SU-DHL-6 (cell line): ENCODE measurements around the gene LNX1.

Source experiments
- H2AFZ ChIP-seq: fragments of 200-600 bp; sonication (generic); 2 replicates; pipeline ENCODE4 v1.6.1; 2014; ENCODE audit warnings: low read depth, mild to moderate bottlenecking, moderate library complexity, mixed read lengths, antibody characterized with exemption, low read length; ENCODE audit not compliant: severe bottlenecking
- H3F3A ChIP-seq: fragments of 200-600 bp; shearing (Covaris generic); 2 replicates; pipeline ENCODE4 v1.6.0; 2016; ENCODE audit warnings: antibody characterized with exemption, mild to moderate bottlenecking; ENCODE audit not compliant: insufficient read depth
- H3K27ac ChIP-seq: fragments of 200-600 bp; sonication (generic); 2 replicates; pipeline ENCODE4 v1.5.1; 2016; ENCODE audit warnings: low read depth, mild to moderate bottlenecking, low read length, moderate library complexity, mixed read lengths
- H3K27me3 ChIP-seq: fragments of 200-600 bp; sonication (generic), shearing (Covaris generic); 2 replicates; pipeline ENCODE4 v1.6.0; 2014; ENCODE audit warnings: mild to moderate bottlenecking, low read length
- H3K36me3 ChIP-seq: fragments of 200-600 bp; sonication (generic); 2 replicates; pipeline ENCODE4 v1.6.1; 2014; ENCODE audit warnings: mild to moderate bottlenecking, low read length, mixed read lengths
- H3K4me2 ChIP-seq: fragments of 300-600, 200-600 bp; shearing (Covaris generic), sonication (generic); 2 replicates; pipeline ENCODE4 v1.6.0; 2014; ENCODE audit warnings: low read length, low read depth, mild to moderate bottlenecking; ENCODE audit not compliant: poor library complexity, severe bottlenecking
- H3K4me3 ChIP-seq: fragments of 200-600 bp; sonication (generic); 2 replicates; pipeline ENCODE4 v1.5.1; 2014; ENCODE audit warnings: antibody characterized with exemption, low read length, mild to moderate bottlenecking, mixed read lengths; ENCODE audit not compliant: insufficient read depth, poor library complexity, severe bottlenecking
- H3K79me2 ChIP-seq: fragments of 200-600 bp; sonication (generic); 2 replicates; pipeline ENCODE4 v1.6.1; 2014; ENCODE audit warnings: mild to moderate bottlenecking, low read length, moderate library complexity; ENCODE audit not compliant: insufficient read depth
- H3K9ac ChIP-seq: fragments of 200-600 bp; sonication (generic); 2 replicates; pipeline ENCODE4 v1.7.0; 2014; ENCODE audit warnings: mild to moderate bottlenecking, low read length
- H3K9me2 ChIP-seq: fragments of 200-600 bp; sonication (generic); replicated peaks from 2 replicates; pipeline ENCODE4 v1.6.1; 2014; ENCODE audit warnings: low read length; ENCODE audit not compliant: insufficient read depth
- H3K9me3 ChIP-seq: fragments of 200-600 bp; sonication (generic); 2 replicates; pipeline ENCODE4 v1.6.1; 2014; ENCODE audit warnings: low read length, mixed read lengths; ENCODE audit not compliant: insufficient read depth
- H4K20me1 ChIP-seq: fragments of 200-600 bp; sonication (generic); 2 replicates; pipeline ENCODE4 v1.6.1; 2014; ENCODE audit warnings: low read depth, mild to moderate bottlenecking, antibody characterized with exemption, low read length, moderate library complexity, mixed read lengths
- CTCF ChIP-seq: fragments of 200-600 bp; sonication (generic); IDR thresholded peaks from one replicate; pipeline ENCODE4 v1.5.1; 2017; ENCODE audit warnings: antibody characterized with exemption, mild to moderate bottlenecking, low read length, moderate library complexity; ENCODE audit not compliant: insufficient read depth, poor library complexity, severe bottlenecking
- EZH2phosphoT487 ChIP-seq: fragments of 200-600 bp; sonication (generic), shearing (Covaris generic); conservative IDR thresholded peaks from 2 replicates; pipeline ENCODE4 v1.6.1; 2018; ENCODE audit warnings: mild to moderate bottlenecking, antibody characterized with exemption, low read length, moderate library complexity, mixed read lengths

The LNX1 gene

GRCh38 chr4:53498706-53499105 lies 92.6 kb downstream of the LNX1 start:
- no peaks in the 10 kb centered on the region for H3K36me3 ChIP-seq
- H3K4me3 ChIP-seq: no peak overlapping the region
- no peak overlapping the region for H2AFZ ChIP-seq
- H3K9me2 ChIP-seq: no peaks in the 10 kb centered on the region
- H3K27ac ChIP-seq: no peak overlapping the region
- no peaks in the 10 kb centered on the region for H3K9me3 ChIP-seq
- no peak overlapping the region for H3K9ac ChIP-seq
- H4K20me1 ChIP-seq: no peaks in the 10 kb centered on the region
- H3K4me2 ChIP-seq: no peak overlapping the region
- no peaks in the 10 kb centered on the region for H3F3A ChIP-seq
- TF ChIP-seq EZH2phosphoT487 (no peak), CTCF (no peak)
- no peaks in the 10 kb centered on the region for H3K79me2 ChIP-seq
- H3K27me3 ChIP-seq: no peaks in the 10 kb centered on the region

GRCh38 chr4:53497487-53498244 lies 93.6 kb downstream of the LNX1 start:
- Histone ChIP-seq H3F3A (no peaks in the 10 kb centered on the region), H3K27me3 (no peaks in the 10 kb centered on the region), H3K4me3 (no peak overlapping the region), H3K36me3 (no peaks in the 10 kb centered on the region), H3K9me3 (no peaks in the 10 kb centered on the region), H3K9ac (no peak overlapping the region), H3K9me2 (no peaks in the 10 kb centered on the region), H3K27ac (no peak overlapping the region), H3K4me2 (no peak overlapping the region), H2AFZ (no peak overlapping the region), H3K79me2 (no peaks in the 10 kb centered on the region), H4K20me1 (no peaks in the 10 kb centered on the region)
- no peak for TF ChIP-seq EZH2phosphoT487
- TF ChIP-seq CTCF: no peak

GRCh38 chr4:53494851-53495250 lies 96.4 kb downstream of the LNX1 start:
- Histone ChIP-seq H3K4me2 (no peak overlapping the region), H3K9me2 (no peaks in the 10 kb centered on the region), H4K20me1 (no peaks in the 10 kb centered on the region), H3K9me3 (no peaks in the 10 kb centered on the region), H3K36me3 (no peaks in the 10 kb centered on the region), H3K4me3 (no peak overlapping the region), H3F3A (no peaks in the 10 kb centered on the region), H3K9ac (no peak overlapping the region), H3K79me2 (no peaks in the 10 kb centered on the region), H3K27me3 (no peaks in the 10 kb centered on the region), H3K27ac (no peak overlapping the region), H2AFZ (no peak overlapping the region)
- no peak for TF ChIP-seq EZH2phosphoT487
- TF ChIP-seq CTCF: no peak
